Tibial nerve (tissue), 4 donors: ENCODE data around the gene KIF2A. TPM values are rescaled to one million over a fixed set of nuclear protein-coding genes. Genes with fewer than 3 reads are reported as not detected.

ENCODE experiments used
- DNase-seq, 2 donors: peaks; one replicate each; pipeline ENCODE4 v3.0.0-alpha.2; 2019; ENCODE audit warnings: low spot score in 2 of 2
- H3K27ac ChIP-seq, 4 donors: fragments of 200-600 bp; sonication (generic) in 3 of 4; one replicate each; pipeline ENCODE4 v1.5.1; 2017 to 2019; ENCODE audit warnings: mild to moderate bottlenecking in 1 of 4
- H3K27me3 ChIP-seq, 2 donors: fragments of 200-600 bp; sonication (generic) in 1 of 2; one replicate each; pipeline versions ENCODE4 v1.5.1 to v1.6.0; 2017 to 2019
- H3K36me3 ChIP-seq, 3 donors: fragments of 200-600 bp; sonication (generic); one replicate each; pipeline ENCODE4 v1.5.1; 2018 to 2019
- H3K4me1 ChIP-seq, 4 donors: fragments of 200-600 bp; sonication (generic) in 3 of 4; one replicate each; pipeline ENCODE4 v1.5.1; 2017 to 2019
- H3K4me3 ChIP-seq, 4 donors: fragments of 200-600 bp; sonication (generic) in 3 of 4; one replicate each; pipeline ENCODE4 v1.5.1; 2017 to 2019; ENCODE audit warnings: mild to moderate bottlenecking in 1 of 4, moderate library complexity in 1 of 4
- H3K9me3 ChIP-seq, 4 donors: fragments of 200-600 bp; sonication (generic) in 3 of 4; one replicate each; pipeline ENCODE4 v1.5.1; 2017 to 2019
- CTCF ChIP-seq, 5 experiments: fragments of 200-600 bp in 3 of 5; fragments of 450-650 bp in 2 of 5; sonication (generic) in 3 of 5; IDR thresholded peaks; one replicate each; pipeline ENCODE4 v1.5.1; 2016 to 2019; ENCODE audit warnings: antibody characterized with exemption in 5 of 5, mild to moderate bottlenecking in 3 of 5, moderate library complexity in 2 of 5
- EP300 ChIP-seq, 2 donors: sonication (generic); formaldehyde crosslinking; IDR thresholded peaks; one replicate each; pipeline ENCODE4 v1.6.1; 2017; ENCODE audit warnings: antibody characterized with exemption in 2 of 2, mild to moderate bottlenecking in 1 of 2
- POLR2A ChIP-seq, 2 donors: fragments of 450-650 bp; IDR thresholded peaks; one replicate each; pipeline ENCODE4 v1.6.1; 2017; ENCODE audit warnings: antibody characterized with exemption in 2 of 2, mild to moderate bottlenecking in 2 of 2, moderate library complexity in 2 of 2
- WGBS, 2 donors: methylation state at CpG; one replicate each; pipeline ENCODE4 v1.1.5; 2018; 5-methylcytosine and 5-hydroxymethylcytosine counted together
- total RNA-seq, 4 donors: library from RNA; depleted of rRNA; stranded (reverse); fragments of >200 nt; gene quantifications; one replicate each; pipeline ENCODE4 v1.1.0, GENCODE V29; 2016

Gene KIF2A
- total RNA-seq, 4 donors from 2014 or later = 28.5 to 60.3 (median 44.9) TPM

- no peaks in the 10 kb centered on the region for H3K4me1 ChIP-seq
- H3K27me3 ChIP-seq = no peaks in the 10 kb centered on the region
- TF ChIP-seq CTCF (IDR thresholded peaks at IDR 0.05) (no peak), EP300 (IDR thresholded peaks at IDR 0.05) (no peak), POLR2A (IDR thresholded peaks at IDR 0.05) (no peak)
- no peak overlapping the region for H3K27ac ChIP-seq
- WGBS, 2 donors = 92 to 100% methylated on average over 1 of the region's 1 CpG
- H3K36me3 ChIP-seq = peaks cover 0 to 34% (median 0%) of the 10 kb centered on the region in 3 donors
- DNase-seq = no peak
- no peak overlapping the region for H3K4me3 ChIP-seq
- H3K9me3 ChIP-seq = no peaks in the 10 kb centered on the region
Measured at GRCh38 chr5:62348723-62349481, 42.9 kb downstream of the KIF2A start.

GRCh38 chr5:62354028-62354874 lies 48.2 kb downstream of the KIF2A start:
- peak in 1 of 2 donors; percentile 92 for DNase-seq
- peaks cover 0 to 68% (median 0%) of the 10 kb centered on the region in 3 donors for H3K36me3 ChIP-seq
- no peaks in the 10 kb centered on the region for H3K4me1 ChIP-seq
- H3K9me3 ChIP-seq = no peaks in the 10 kb centered on the region
- H3K27me3 ChIP-seq = no peaks in the 10 kb centered on the region
- no peak overlapping the region for H3K27ac ChIP-seq
- TF ChIP-seq POLR2A (IDR thresholded peaks at IDR 0.05) (no peak), CTCF (IDR thresholded peaks at IDR 0.05) (peak; percentile 40 to 72 (median 50))
- no peak overlapping the region for H3K4me3 ChIP-seq

- no peaks in the 10 kb centered on the region for H3K4me1 ChIP-seq
- no peak overlapping the region for H3K4me3 ChIP-seq
- no peaks in the 10 kb centered on the region for H3K27me3 ChIP-seq
- 95 to 97% methylated on average over 3 of the region's 3 CpGs for WGBS, 2 donors
- H3K27ac ChIP-seq = no peak overlapping the region
- DNase-seq = no peak
- peaks cover 0 to 85% (median 32%) of the 10 kb centered on the region in 3 donors for H3K36me3 ChIP-seq
- no peaks in the 10 kb centered on the region for H3K9me3 ChIP-seq
- TF ChIP-seq CTCF (IDR thresholded peaks at IDR 0.05) (no peak), EP300 (IDR thresholded peaks at IDR 0.05) (no peak), POLR2A (IDR thresholded peaks at IDR 0.05) (no peak)
Measured at GRCh38 chr5:62362701-62363100, 56.7 kb downstream of the KIF2A start.

GRCh38 chr5:62369039-62369438 lies 63.0 kb downstream of the KIF2A start:
- Histone ChIP-seq H3K4me3 (no peak overlapping the region), H3K27ac (no peak overlapping the region), H3K9me3 (no peaks in the 10 kb centered on the region), H3K36me3 (peaks cover 2 to 61% (median 18%) of the 10 kb centered on the region in 3 donors), H3K4me1 (no peaks in the 10 kb centered on the region), H3K27me3 (no peaks in the 10 kb centered on the region)
- 91 to 95% methylated on average over 2 of the region's 2 CpGs for WGBS, 2 donors
- TF ChIP-seq CTCF (IDR thresholded peaks at IDR 0.05) (no peak), EP300 (IDR thresholded peaks at IDR 0.05) (no peak), POLR2A (IDR thresholded peaks at IDR 0.05) (no peak)
- no peak for DNase-seq

GRCh38 chr5:62371409-62371808 lies 65.4 kb downstream of the KIF2A start:
- H3K9me3 ChIP-seq = no peaks in the 10 kb centered on the region
- H3K36me3 ChIP-seq = peaks cover 2 to 61% (median 6%) of the 10 kb centered on the region in 3 donors
- no peaks in the 10 kb centered on the region for H3K4me1 ChIP-seq
- no peak overlapping the region for H3K27ac ChIP-seq
- H3K4me3 ChIP-seq = no peak overlapping the region
- H3K27me3 ChIP-seq = no peaks in the 10 kb centered on the region
- DNase-seq = no peak
- TF ChIP-seq POLR2A (IDR thresholded peaks at IDR 0.05) (no peak), EP300 (IDR thresholded peaks at IDR 0.05) (no peak), CTCF (IDR thresholded peaks at IDR 0.05) (no peak)
